H1 (cell line): ENCODE measurements around the gene PEX1. TPM values are rescaled to one million over a fixed set of nuclear protein-coding genes. Genes with fewer than 3 reads are reported as not detected.
"Not testable (repeated sequence)": the region's sequence is repeated elsewhere in the genome, so short reads cannot be mapped to it uniquely, and the experiment has no call there.

ENCODE experiments used
- CTCF ChIA-PET: fragments of 300-600 bp; sonication (Branson Sonifier 250); formaldehyde crosslinking; loops from one replicate; lab custom pipeline; 2021; ENCODE audit not compliant: partially characterized antibody; lab: Charles Lee
- POLR2A ChIA-PET: fragments of 300-600 bp; sonication (Branson Sonifier 250); formaldehyde crosslinking; loops from one replicate; lab custom pipeline; 2021; ENCODE audit warnings: inconsistent platforms; ENCODE audit not compliant: partially characterized antibody; lab: Charles Lee
- DNase-seq, 2 experiments: peaks; one replicate each; pipeline versions ENCODE4 v3.0.0 to v3.0.0-alpha.2; 2010 to 2022; ENCODE audit warnings: low spot score in 2 of 2, low read depth in 1 of 2, mixed read lengths in 1 of 2
- FAIRE-seq: peaks from 2 replicates; lab custom pipeline; 2011; peaks lifted over from hg19 to GRCh38; lab: Jason Lieb, UNC
- H2AFZ ChIP-seq: 2 replicates; pipeline ENCODE4 v1.8.1; 2012; ENCODE audit warnings: low read length, inconsistent platforms
- H2AK5ac ChIP-seq: 2 replicates; pipeline ENCODE4 v1.6.1; 2013; ENCODE audit warnings: low read depth, low read length
- H2BK120ac ChIP-seq: replicated peaks from 2 replicates; pipeline ENCODE3; 2013; ENCODE audit warnings: low read depth, low read length, inconsistent platforms
- H2BK12ac ChIP-seq: 2 replicates; pipeline ENCODE4 v1.6.1; 2013; ENCODE audit warnings: low read depth, low read length
- H2BK15ac ChIP-seq: 2 replicates; pipeline ENCODE4 v1.6.1; 2013; ENCODE audit warnings: low read length
- H2BK20ac ChIP-seq: 2 replicates; pipeline ENCODE4 v1.6.1; 2013; ENCODE audit warnings: low read length
- H2BK5ac ChIP-seq: 2 replicates; pipeline ENCODE4 v1.6.1; 2013; ENCODE audit warnings: low read depth, low read length
- H3K14ac ChIP-seq: 2 replicates; pipeline ENCODE4 v1.6.1; 2013; ENCODE audit warnings: inconsistent platforms; ENCODE audit not compliant: insufficient read length
- H3K18ac ChIP-seq: 2 replicates; pipeline ENCODE4 v1.6.1; 2013; ENCODE audit warnings: low read length; ENCODE audit errors: extremely low read depth
- H3K23ac ChIP-seq: 2 replicates; pipeline ENCODE4 v1.6.1; 2013; ENCODE audit warnings: inconsistent platforms; ENCODE audit not compliant: insufficient read length
- H3K23me2 ChIP-seq: 2 replicates; pipeline ENCODE4 v1.6.1; 2013; ENCODE audit warnings: low read depth, low read length
- H3K27ac ChIP-seq: 2 replicates; pipeline ENCODE4 v1.6.1; 2011; ENCODE audit warnings: low read depth, low read length, inconsistent platforms
- H3K27me3 ChIP-seq, 4 experiments: replicated peaks in 1 of 4; 1 replicate in 1 of 4; 2 replicates in 3 of 4; pipeline versions ENCODE4 v1.6.1 to v1.8.1; 2011 to 2013; ENCODE audit warnings: low read length in 3 of 4, mild to moderate bottlenecking in 3 of 4, inconsistent platforms in 2 of 4, mixed read lengths in 2 of 4, moderate library complexity in 1 of 4; ENCODE audit not compliant: control insufficient read depth in 3 of 4, insufficient read depth in 3 of 4; ENCODE audit errors: extremely low read depth in 1 of 4
- H3K36me3 ChIP-seq, 4 experiments: 2 replicates each; pipeline versions ENCODE4 v1.6.1 to v1.8.1; 2011 to 2013; ENCODE audit warnings: mild to moderate bottlenecking in 4 of 4, low read length in 3 of 4, moderate library complexity in 2 of 4, control low read depth in 1 of 4, inconsistent platforms in 1 of 4; ENCODE audit not compliant: insufficient read depth in 4 of 4, control insufficient read depth in 2 of 4
- H3K4ac ChIP-seq: replicated peaks from 2 replicates; pipeline ENCODE3; 2013; ENCODE audit warnings: low read length, low read depth, mixed read lengths, inconsistent platforms; ENCODE audit not compliant: insufficient read length
- H3K4me1 ChIP-seq, 4 experiments: replicated peaks in 1 of 4; 1 replicate in 1 of 4; 2 replicates in 3 of 4; pipeline versions ENCODE4 v1.6.1 to v1.8.1; 2011 to 2013; ENCODE audit warnings: low read length in 3 of 4, inconsistent platforms in 2 of 4, mixed read lengths in 1 of 4; ENCODE audit not compliant: insufficient read depth in 4 of 4, control insufficient read depth in 3 of 4
- H3K4me2 ChIP-seq, 2 experiments: 2 replicates each; pipeline versions ENCODE4 v1.6.1 to v1.8.1; 2011 to 2013; ENCODE audit warnings: low read depth in 2 of 2, low read length in 2 of 2, control low read depth in 1 of 2, inconsistent platforms in 1 of 2, mild to moderate bottlenecking in 1 of 2; ENCODE audit not compliant: insufficient read depth in 1 of 2
- H3K4me3 ChIP-seq, 4 experiments: fragments of 200-600, 300-600 bp in 1 of 4; sonication (generic), shearing (Covaris generic), sonication (Bioruptor Twin) in 1 of 4; 2 replicates each; pipeline versions ENCODE4 v1.5.1 to v1.8.1; 2011 to 2016; ENCODE audit warnings: low read length in 4 of 4, low read depth in 3 of 4, control low read depth in 2 of 4, inconsistent platforms in 2 of 4, mild to moderate bottlenecking in 2 of 4, mixed read lengths in 1 of 4, moderate library complexity in 1 of 4; ENCODE audit not compliant: insufficient read depth in 2 of 4; ENCODE audit errors: extremely low read depth in 1 of 4
- H3K56ac ChIP-seq: replicated peaks from 2 replicates; pipeline ENCODE3; 2013; ENCODE audit warnings: low read depth, mild to moderate bottlenecking, mixed read lengths, low read length, inconsistent platforms; ENCODE audit not compliant: insufficient read length
- H3K79me1 ChIP-seq: 2 replicates; pipeline ENCODE4 v1.6.1; 2013; ENCODE audit warnings: low read depth, low read length, control low read depth
- H3K79me2 ChIP-seq, 2 experiments: 2 replicates each; pipeline versions ENCODE4 v1.6.1 to v1.8.1; 2012 to 2013; ENCODE audit warnings: low read length in 2 of 2, mild to moderate bottlenecking in 2 of 2, inconsistent platforms in 1 of 2; ENCODE audit not compliant: insufficient read depth in 2 of 2, control insufficient read depth in 1 of 2
- H3K9ac ChIP-seq, 4 experiments: replicated peaks in 1 of 4; 1 replicate in 1 of 4; 2 replicates in 3 of 4; pipeline versions ENCODE4 v1.6.1 to v1.8.1; 2011 to 2013; ENCODE audit warnings: low read depth in 3 of 4, low read length in 3 of 4, control low read depth in 2 of 4, mild to moderate bottlenecking in 2 of 4, moderate library complexity in 2 of 4, inconsistent platforms in 1 of 4; ENCODE audit errors: extremely low read depth in 1 of 4
- H3K9me3 ChIP-seq, 2 experiments: 2 replicates each; pipeline versions ENCODE4 v1.6.1 to v1.8.1; 2012 to 2013; ENCODE audit warnings: mild to moderate bottlenecking in 2 of 2, moderate library complexity in 2 of 2, control low read depth in 1 of 2, inconsistent platforms in 1 of 2, low read depth in 1 of 2, low read length in 1 of 2, mixed read lengths in 1 of 2; ENCODE audit not compliant: insufficient read depth in 2 of 2
- H4K20me1 ChIP-seq, 2 experiments: replicated peaks in 1 of 2; 2 replicates each; pipeline versions ENCODE3 to v1.8.1; 2011 to 2013; ENCODE audit warnings: inconsistent platforms in 2 of 2, low read length in 2 of 2, mild to moderate bottlenecking in 1 of 2; ENCODE audit not compliant: insufficient read depth in 2 of 2, control insufficient read depth in 1 of 2
- H4K5ac ChIP-seq: 2 replicates; pipeline ENCODE4 v1.6.1; 2013; ENCODE audit warnings: low read length, low read depth, mixed read lengths, inconsistent platforms; ENCODE audit not compliant: insufficient read length
- H4K8ac ChIP-seq: 2 replicates; pipeline ENCODE4 v1.8.0; 2013; ENCODE audit warnings: mild to moderate bottlenecking, moderate library complexity, low read length, inconsistent platforms; ENCODE audit not compliant: insufficient read depth; ENCODE audit errors: extremely low read depth
- H4K91ac ChIP-seq: replicated peaks from 2 replicates; pipeline ENCODE3; 2013; ENCODE audit warnings: low read length, mixed read lengths, inconsistent platforms; ENCODE audit not compliant: insufficient read length
- WGBS, 2 experiments: shearing (Covaris generic) in 1 of 2; methylation state at CpG; one replicate each; pipeline versions ENCODE4 v1.1.6 to v1.1.7; 2013 to 2015; ENCODE audit warnings: low lambda C conversion rate in 2 of 2, mixed read lengths in 2 of 2, inconsistent platforms in 1 of 2, low coverage in 1 of 2, missing lambda C conversion rate in 1 of 2; ENCODE audit not compliant: insufficient replicate concordance in 2 of 2, insufficient coverage in 1 of 2, insufficient read length in 1 of 2; ENCODE audit errors: extremely low coverage in 1 of 2, missing lambda C conversion rate in 1 of 2; 5-methylcytosine and 5-hydroxymethylcytosine counted together
- polyA plus RNA-seq, 7 experiments: library from polyadenylated mRNA; depleted of rRNA in 3 of 7; stranded (reverse) in 5 of 7; unstranded in 2 of 7; fragments of >200 nt in 5 of 7; fragments of 200-250 nt in 2 of 7; gene quantifications; 1 replicate in 5 of 7; 2 replicates in 1 of 7; 4 replicates in 1 of 7; pipeline versions ENCODE4 v1.2.1 to v1.2.3, GENCODE V29; 2011 to 2013; ENCODE audit warnings: missing spikeins in 2 of 7, mixed read lengths in 2 of 7
- total RNA-seq: library from RNA; stranded (reverse); fragmentation: NEBNext Ultra II Directional; extraction: Animal tissue kit (Norgen Biotek cat#: 25700); gene quantifications from 2 replicates; pipeline ENCODE4 v1.2.1, GENCODE V29; 2021

Gene PEX1
- total and polyA plus RNA-seq, 2 of the 8 experiments (the other 6 are each of a cell fraction or from before 2014, with no cell fraction given) = 16.4 to 23.9 TPM

- not testable (repeated sequence) for H3K4me2 ChIP-seq, FAIRE-seq, H3K27me3 ChIP-seq, H4K20me1 ChIP-seq, H3K9me3 ChIP-seq, H2BK12ac ChIP-seq, H4K5ac ChIP-seq, H3K79me2 ChIP-seq, H3K23ac ChIP-seq, H3K36me3 ChIP-seq, H3K18ac ChIP-seq, H2AK5ac ChIP-seq, H3K14ac ChIP-seq, H2BK120ac ChIP-seq, H4K91ac ChIP-seq, H4K8ac ChIP-seq, H2AFZ ChIP-seq, H3K4ac ChIP-seq, H2BK5ac ChIP-seq, H3K9ac ChIP-seq, H2BK20ac ChIP-seq, H3K79me1 ChIP-seq, H2BK15ac ChIP-seq, H3K56ac ChIP-seq, H3K4me3 ChIP-seq, H3K27ac ChIP-seq, DNase-seq, H3K23me2 ChIP-seq, H3K4me1 ChIP-seq
- CTCF ChIA-PET = interaction anchor here (1.3 kb wide), 1 partner anchor 15 kb away, joined by 3 read pairs; no protein-coding TSS in a partner anchor
- POLR2A ChIA-PET = interaction anchor here (0.7 kb wide), 1 partner anchor 29 kb away, joined by 3 read pairs; the partner anchor contains the start of gene GATAD1
- 89% methylated on average over 11 of the region's 11 CpGs; no CpG with 5 or more reads in 1 of the 2 experiments for WGBS, 2 experiments
Measured at GRCh38 chr7:92475851-92476590, 52.3 kb downstream of the PEX1 start.
